Hepatocyte (in vitro differentiated cells): ENCODE results near the gene TCF12. TPM values are rescaled to one million over a fixed set of nuclear protein-coding genes. Genes with fewer than 3 reads are reported as not detected.

ENCODE experiments used
- DNase-seq: peaks from one replicate; pipeline ENCODE4 v3.0.0-alpha.2; 2016; ENCODE audit warnings: low spot score
- H2AFZ ChIP-seq: fragments of 200-600 bp; sonication (generic); 2 replicates; pipeline ENCODE4 v1.6.0; 2016; ENCODE audit warnings: antibody characterized with exemption, mild to moderate bottlenecking
- H3K27ac ChIP-seq: fragments of 200-600 bp; sonication (generic); 2 replicates; pipeline ENCODE4 v1.5.1; 2016; ENCODE audit warnings: mild to moderate bottlenecking
- H3K27me3 ChIP-seq: fragments of 200-600 bp; sonication (generic); 2 replicates; pipeline ENCODE4 v1.6.1; 2016
- H3K36me3 ChIP-seq: fragments of 200-600 bp; sonication (generic); replicated peaks from 2 replicates; pipeline ENCODE4 v1.5.1; 2016; ENCODE audit warnings: low read depth; ENCODE audit not compliant: insufficient read depth
- H3K4me1 ChIP-seq: fragments of 200-600 bp; sonication (generic); 2 replicates; pipeline ENCODE4 v1.5.1; 2016; ENCODE audit warnings: mild to moderate bottlenecking, moderate library complexity; ENCODE audit not compliant: insufficient read depth
- H3K4me2 ChIP-seq: fragments of 200-600 bp; sonication (generic); 2 replicates; pipeline ENCODE4 v1.6.0; 2016
- H3K4me3 ChIP-seq: fragments of 200-600 bp; sonication (generic); 2 replicates; pipeline ENCODE4 v1.5.1; 2016; ENCODE audit warnings: mild to moderate bottlenecking
- H3K79me2 ChIP-seq: fragments of 200-600 bp; sonication (generic); 2 replicates; pipeline ENCODE4 v1.6.0; 2017; ENCODE audit warnings: mild to moderate bottlenecking
- H3K9me2 ChIP-seq: fragments of 200-600 bp; sonication (generic); replicated peaks from 2 replicates; pipeline ENCODE4 v1.6.0; 2017; ENCODE audit warnings: mild to moderate bottlenecking; ENCODE audit not compliant: insufficient read depth
- H3K9me3 ChIP-seq: fragments of 200-600 bp; sonication (generic); 2 replicates; pipeline ENCODE4 v1.5.1; 2016; ENCODE audit warnings: low read depth, mild to moderate bottlenecking
- H4K20me1 ChIP-seq: fragments of 200-600 bp; sonication (generic); 2 replicates; pipeline ENCODE4 v1.6.0; 2016; ENCODE audit warnings: mild to moderate bottlenecking; ENCODE audit not compliant: insufficient read depth, poor library complexity, severe bottlenecking
- CTCF ChIP-seq: fragments of 200-600 bp; sonication (generic); IDR thresholded peaks from 2 replicates; pipeline ENCODE4 v1.5.1; 2016; ENCODE audit warnings: antibody characterized with exemption, mild to moderate bottlenecking; ENCODE audit not compliant: poor library complexity
- EZH2 ChIP-seq: fragments of 200-600 bp; sonication (generic); IDR thresholded peaks from 2 replicates; pipeline ENCODE4 v1.6.1; 2016; ENCODE audit warnings: antibody characterized with exemption, mild to moderate bottlenecking, borderline replicate concordance
- EZH2phosphoT487 ChIP-seq: fragments of 200-600 bp; sonication (generic); IDR thresholded peaks from one replicate; pipeline ENCODE4 v1.6.1; 2018; ENCODE audit warnings: antibody characterized with exemption, mild to moderate bottlenecking, low read depth, moderate library complexity; ENCODE audit not compliant: unreplicated experiment, severe bottlenecking
- whole genome bisulfite sequencing: methylation state at CpG from one replicate; pipeline ENCODE4 v1.1.6; 2016; ENCODE audit warnings: low lambda C conversion rate; ENCODE audit errors: missing lambda C conversion rate; 5-methylcytosine and 5-hydroxymethylcytosine counted together
- polyA plus RNA-seq: library from polyadenylated mRNA; unstranded; fragments of >200 nt; fragmentation: Nextera tagmentation; extraction: Ambion mirVana; gene quantifications from 2 replicates; pipeline ENCODE4 v1.2.1, GENCODE V29; 2016
- total RNA-seq: library from RNA; depleted of rRNA; stranded (reverse); fragments of >200 nt; gene quantifications from 2 replicates; pipeline ENCODE4 v1.2.3, GENCODE V29; 2014

TCF12 gene
- total and polyA plus RNA-seq, 2 experiments from 2014 or later = 42.0 to 93.2 TPM

- Histone ChIP-seq H3K4me2 (peak overlapping the region; percentile 77), H3K27me3 (no peaks in the 10 kb centered on the region), H3K9me3 (no peaks in the 10 kb centered on the region), H4K20me1 (peaks cover 13% of the 10 kb centered on the region), H2AFZ (peak overlapping the region; percentile 65), H3K9me2 (no peaks in the 10 kb centered on the region), H3K79me2 (peaks cover 72% of the 10 kb centered on the region), H3K4me1 (peaks cover 35% of the 10 kb centered on the region), H3K27ac (peak overlapping the region; percentile 99), H3K4me3 (peak overlapping the region; percentile 84), H3K36me3 (no peaks in the 10 kb centered on the region)
- TF ChIP-seq CTCF (no peak), EZH2 (no peak), EZH2phosphoT487 (no peak)
- peak; percentile 76 for DNase-seq
- 1% methylated on average over 63 of the region's 81 CpGs for WGBS
These were observed 676 bp downstream of the TCF12 start for GRCh38 chr15:56919031-56919608.

- TF ChIP-seq EZH2phosphoT487 (no peak), EZH2 (no peak), CTCF (no peak)
- Histone ChIP-seq H3K4me1 (peaks cover 35% of the 10 kb centered on the region), H4K20me1 (peaks cover 17% of the 10 kb centered on the region), H2AFZ (peak overlapping the region; percentile 65), H3K27ac (peak overlapping the region; percentile 99), H3K4me3 (peak overlapping the region; percentile 84), H3K9me3 (no peaks in the 10 kb centered on the region), H3K79me2 (peaks cover 79% of the 10 kb centered on the region), H3K9me2 (no peaks in the 10 kb centered on the region), H3K27me3 (no peaks in the 10 kb centered on the region), H3K36me3 (no peaks in the 10 kb centered on the region), H3K4me2 (peak overlapping the region; percentile 77)
- DNase-seq = no peak
- WGBS = 2% methylated on average over 35 of the region's 42 CpGs
These were observed 1.3 kb downstream of the TCF12 start for GRCh38 chr15:56919609-56920366.

GRCh38 chr15:56920367-56920627 lies 1.9 kb downstream of the TCF12 start:
- H3K9me2 ChIP-seq = no peaks in the 10 kb centered on the region
- TF ChIP-seq EZH2phosphoT487 = no peak
- no peak for TF ChIP-seq CTCF
- no peak for TF ChIP-seq EZH2
- H3K4me3 ChIP-seq = peak overlapping the region; percentile 84
- H3K9me3 ChIP-seq = no peaks in the 10 kb centered on the region
- WGBS = 5% methylated on average over 3 of the region's 3 CpGs
- H4K20me1 ChIP-seq = peaks cover 19% of the 10 kb centered on the region
- peaks cover 35% of the 10 kb centered on the region for H3K4me1 ChIP-seq
- no peaks in the 10 kb centered on the region for H3K27me3 ChIP-seq
- H3K36me3 ChIP-seq = no peaks in the 10 kb centered on the region
- no peak for DNase-seq
- H2AFZ ChIP-seq = peak overlapping the region; percentile 65
- H3K4me2 ChIP-seq = peak overlapping the region; percentile 77
- H3K27ac ChIP-seq = peak overlapping the region; percentile 99
- H3K79me2 ChIP-seq = peaks cover 84% of the 10 kb centered on the region
